ENCODE measurements around the gene FAM107B. TPM values are rescaled to one million over a fixed set of nuclear protein-coding genes. Genes with fewer than 3 reads are reported as not detected.

The FAM107B gene
- total and polyA plus RNA-seq, 2 of the 4 experiments (the other 2 are of a cell fraction) = 26.4 to 27.1 TPM

GRCh38 chr10:14693891-14694290 is 80.8 kb downstream of the FAM107B start:
- BruUV-seq (replicated peaks) = no TSS peak
- dilution Hi-C loops (cut with HindIII; ENCODE audit: low sequenced_read_pairs, unreplicated experiment) = no loop called here
- Histone ChIP-seq H3K4me2 (ENCODE audit: low read depth, low read length) (no peak overlapping the region), H2BK5ac (ENCODE audit: low read depth, low read length, poor library complexity, severe bottlenecking) (no peak overlapping the region), H2BK20ac (ENCODE audit: low read depth, low read length) (no peak overlapping the region), H3K79me1 (ENCODE audit: low read depth in 1 of 2, low read length in 2 of 2) (no peaks in the 10 kb centered on the region), H4K20me1 (ENCODE audit: insufficient read depth, low read length) (no peaks in the 10 kb centered on the region), H2BK15ac (ENCODE audit: low read depth, low read length) (no peak overlapping the region), H3K36me3 (ENCODE audit: control insufficient read depth, insufficient read depth, low read length) (no peaks in the 10 kb centered on the region), H3K23ac (ENCODE audit: low read depth, low read length) (no peak overlapping the region), H4K5ac (ENCODE audit: low read depth, low read length) (no peak overlapping the region), H3K4me3 (ENCODE audit: insufficient read depth, low read depth, low read length) (no peak overlapping the region), H4K8ac (ENCODE audit: low read depth in 2 of 2, low read length in 2 of 2) (no peak overlapping the region), H4K91ac (ENCODE audit: insufficient read depth, low read depth, low read length) (no peak overlapping the region), H3K4me1 (ENCODE audit: control insufficient read depth, insufficient read depth, low read length) (peaks cover 5% of the 10 kb centered on the region; the same call in 1 of the 2 replicates), H3K18ac (ENCODE audit: low read depth, low read length) (no peak overlapping the region), H3K9ac (ENCODE audit: low read depth, low read length) (no peak overlapping the region), H3K56ac (ENCODE audit: extremely low read depth, insufficient read depth, low read length) (no peak overlapping the region), H3K27ac (ENCODE audit: insufficient read depth, low read length) (no peak overlapping the region), H3K14ac (replicated peaks; ENCODE audit: low read depth, low read length) (no peak overlapping the region), H2AK9ac (replicated peaks; ENCODE audit: low read depth, low read length, poor library complexity) (no peak overlapping the region), H2AK5ac (ENCODE audit: low read depth, low read length) (no peak overlapping the region), H3K9me1 (ENCODE audit: insufficient read depth, low read length) (peaks cover 3% of the 10 kb centered on the region), H2AFZ (replicated peaks; ENCODE audit: low read length, poor library complexity) (no peak overlapping the region), H3K9me3 (ENCODE audit: control insufficient read depth, insufficient read depth, low read length) (no peaks in the 10 kb centered on the region), H3K27me3 (ENCODE audit: control insufficient read depth, insufficient read depth, low read length) (no peaks in the 10 kb centered on the region), H3K4ac (ENCODE audit: low read depth, low read length) (no peak overlapping the region), H2BK120ac (ENCODE audit: low read depth, low read length) (no peak overlapping the region)
- CTCF ChIA-PET = no interaction called here
- WGBS, 2 experiments (ENCODE audit: extremely low coverage in 2 of 2, insufficient read length in 1 of 2) = no CpG with 5 or more reads among the region's 2 CpGs
- POLR2A ChIA-PET (ENCODE audit: unreplicated experiment) = no interaction called here
- DNase-seq (no peak), ATAC-seq (ENCODE audit: low read depth) (no peak)
- no peak for TF ChIP-seq ELK1 (IDR thresholded peaks at IDR 0.05; ENCODE audit: borderline replicate concordance, low read depth, low read length)
- TF ChIP-seq, protein P1, sequence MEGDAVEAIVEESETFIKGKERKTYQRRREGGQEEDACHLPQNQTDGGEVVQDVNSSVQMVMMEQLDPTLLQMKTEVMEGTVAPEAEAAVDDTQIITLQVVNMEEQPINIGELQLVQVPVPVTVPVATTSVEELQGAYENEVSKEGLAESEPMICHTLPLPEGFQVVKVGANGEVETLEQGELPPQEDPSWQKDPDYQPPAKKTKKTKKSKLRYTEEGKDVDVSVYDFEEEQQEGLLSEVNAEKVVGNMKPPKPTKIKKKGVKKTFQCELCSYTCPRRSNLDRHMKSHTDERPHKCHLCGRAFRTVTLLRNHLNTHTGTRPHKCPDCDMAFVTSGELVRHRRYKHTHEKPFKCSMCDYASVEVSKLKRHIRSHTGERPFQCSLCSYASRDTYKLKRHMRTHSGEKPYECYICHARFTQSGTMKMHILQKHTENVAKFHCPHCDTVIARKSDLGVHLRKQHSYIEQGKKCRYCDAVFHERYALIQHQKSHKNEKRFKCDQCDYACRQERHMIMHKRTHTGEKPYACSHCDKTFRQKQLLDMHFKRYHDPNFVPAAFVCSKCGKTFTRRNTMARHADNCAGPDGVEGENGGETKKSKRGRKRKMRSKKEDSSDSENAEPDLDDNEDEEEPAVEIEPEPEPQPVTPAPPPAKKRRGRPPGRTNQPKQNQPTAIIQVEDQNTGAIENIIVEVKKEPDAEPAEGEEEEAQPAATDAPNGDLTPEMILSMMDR (conservative IDR thresholded peaks at IDR 0.05; ENCODE audit: low read depth, low read length) = no peak
- TF ChIP-seq BHLHE40 (IDR thresholded peaks at IDR 0.05; ENCODE audit: low read depth, low read length) = no peak
- TF ChIP-seq RFX5 (IDR thresholded peaks at IDR 0.05; ENCODE audit: low read depth, low read length) = no peak
- no peak for TF ChIP-seq CEBPB (IDR thresholded peaks at IDR 0.05; ENCODE audit: low read depth, low read length)
- TF ChIP-seq USF2 (IDR thresholded peaks at IDR 0.05; ENCODE audit: low read depth, low read length) = no peak
- no peak for TF ChIP-seq NFE2L2 (IDR thresholded peaks at IDR 0.05; ENCODE audit: low read depth, low read length)
- no peak for TF ChIP-seq FOS (IDR thresholded peaks at IDR 0.05; ENCODE audit: low read depth, low read length)
- TF ChIP-seq MAFK (IDR thresholded peaks at IDR 0.05; ENCODE audit: low read depth, low read length) = no peak
- no peak for TF ChIP-seq RCOR1 (IDR thresholded peaks at IDR 0.05; ENCODE audit: insufficient replicate concordance, low read length)
- TF ChIP-seq MXI1 (IDR thresholded peaks at IDR 0.05; ENCODE audit: borderline replicate concordance, low read depth, low read length) = no peak
- TF ChIP-seq CHD1 (IDR thresholded peaks at IDR 0.05; ENCODE audit: low read depth, low read length) = no peak
- no peak for TF ChIP-seq POLR2A (IDR thresholded peaks at IDR 0.05; ENCODE audit: low read depth, low read length)
- TF ChIP-seq RAD21 (IDR thresholded peaks at IDR 0.05; ENCODE audit: low read length) = no peak
- TF ChIP-seq MAZ (IDR thresholded peaks at IDR 0.05; ENCODE audit: borderline replicate concordance, low read depth, low read length) = no peak
- intact Hi-C loops (cut with micrococcal nuclease) = no loop called here
- in situ Hi-C loops (cut with MboI; ENCODE audit: low sequenced_read_pairs) = no loop called here

Measured in IMR-90 (cell line).